GM21786 (cell line): ENCODE results near the gene SPOP.
A peak's percentile ranks its signal among the peaks of the same experiment; 100 is the strongest.
"Not testable (repeated sequence)": the region's sequence is repeated elsewhere in the genome, so short reads cannot be mapped to it uniquely, and the experiment has no call there.

ENCODE experiments used
- ATAC-seq: cut with Tn5 transposase; IDR thresholded peaks from one replicate; pipeline ENCODE4 v1.9.1; 2021; ENCODE audit not compliant: unreplicated experiment

The SPOP gene

GRCh38 chr17:49659661-49660382 is 18.1 kb downstream of the SPOP start:
- no peak for ATAC-seq

DNA sequence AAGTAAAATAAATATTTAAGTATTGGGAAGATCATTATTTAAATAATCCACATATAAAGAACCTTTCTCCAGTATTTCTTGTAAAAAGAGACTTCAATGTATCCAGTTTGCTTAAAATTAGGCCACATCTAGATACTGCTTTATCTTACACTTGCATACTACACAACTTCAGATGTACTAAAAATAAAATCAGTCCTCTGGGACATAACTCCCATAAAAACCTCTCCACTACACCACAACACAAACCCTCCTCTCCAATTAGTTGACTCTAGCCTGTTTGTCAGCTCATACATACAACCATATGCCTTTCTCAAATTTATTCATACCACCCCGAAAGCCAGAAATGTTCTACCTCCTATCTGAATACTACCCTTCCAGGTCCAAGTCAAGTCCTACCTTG is 21.6 kb downstream of the SPOP start:
- no peak for ATAC-seq

DNA sequence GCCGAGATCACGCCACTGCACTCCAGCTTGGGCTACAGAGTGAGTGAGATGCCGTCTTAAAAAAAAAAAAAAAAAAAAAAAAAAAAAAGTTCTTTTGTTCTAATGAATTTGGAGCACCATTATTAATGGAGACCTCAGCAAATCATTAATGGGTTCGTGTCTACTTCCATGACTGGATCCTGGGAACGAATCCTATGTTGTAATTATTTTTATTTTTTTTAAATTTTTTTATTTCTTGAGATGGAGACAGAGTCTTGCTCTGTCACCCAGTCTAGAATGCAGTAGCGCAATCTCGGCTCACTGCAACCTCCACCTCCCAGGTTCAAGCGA is 30.7 kb downstream of the SPOP start:
- no peak for ATAC-seq

DNA sequence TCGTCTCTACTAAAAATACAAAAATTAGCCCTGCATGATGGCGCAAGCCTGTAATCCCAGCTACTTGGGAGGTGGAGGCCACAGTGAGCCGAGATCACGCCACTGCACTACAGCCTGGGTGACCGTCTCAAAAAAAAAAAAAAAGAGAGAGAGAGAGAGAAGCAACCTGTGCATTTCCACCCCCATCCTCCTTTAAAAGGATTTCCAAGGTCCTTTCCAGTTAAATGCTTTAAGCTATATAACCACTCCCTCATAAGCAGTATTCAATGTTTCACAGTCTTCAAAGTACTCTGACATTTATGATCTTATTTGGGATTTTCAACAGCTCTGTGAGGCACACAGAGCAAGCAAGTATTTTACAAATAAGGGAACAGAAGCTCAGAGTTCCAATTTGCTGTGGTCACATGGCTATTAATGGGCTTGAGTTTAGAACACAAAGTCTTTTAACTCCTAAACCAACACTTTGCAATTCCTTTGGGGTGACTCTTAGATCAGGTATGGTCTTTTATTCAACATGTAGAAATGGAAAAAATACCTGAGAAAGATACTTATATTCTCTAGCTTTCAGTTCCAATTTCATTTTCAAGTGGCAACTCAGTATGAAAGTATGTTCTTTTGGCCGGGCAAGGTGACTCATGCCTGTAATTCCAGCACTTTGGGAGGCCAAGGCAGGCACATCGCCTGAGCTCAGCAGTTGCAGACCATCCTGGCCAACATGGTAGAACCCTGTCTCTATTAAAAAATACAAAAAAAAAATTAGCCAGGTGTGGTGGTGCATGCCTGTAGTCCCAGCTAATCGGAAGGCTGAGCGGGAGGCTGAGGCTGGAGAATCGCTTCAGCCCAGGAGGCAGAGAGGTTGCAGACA is 31.3 kb downstream of the SPOP start:
- ATAC-seq = peak; percentile 65

DNA sequence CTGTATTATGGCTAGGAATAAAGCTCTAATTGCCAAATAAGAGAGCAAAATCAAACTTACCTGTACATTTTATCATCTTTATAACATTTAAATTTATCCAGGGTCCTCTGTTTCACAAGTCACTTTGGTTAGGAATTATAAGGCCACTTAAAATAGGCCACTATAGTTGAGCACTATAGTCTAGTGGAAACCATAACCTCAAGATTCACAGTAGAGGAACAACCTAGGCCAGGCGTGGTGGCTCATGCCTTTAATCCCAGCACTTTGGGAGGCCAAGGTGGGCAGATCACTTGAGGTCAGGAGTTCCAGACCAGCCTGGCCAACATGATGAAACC is 31.9 kb downstream of the SPOP start:
- not testable (repeated sequence) for ATAC-seq

DNA sequence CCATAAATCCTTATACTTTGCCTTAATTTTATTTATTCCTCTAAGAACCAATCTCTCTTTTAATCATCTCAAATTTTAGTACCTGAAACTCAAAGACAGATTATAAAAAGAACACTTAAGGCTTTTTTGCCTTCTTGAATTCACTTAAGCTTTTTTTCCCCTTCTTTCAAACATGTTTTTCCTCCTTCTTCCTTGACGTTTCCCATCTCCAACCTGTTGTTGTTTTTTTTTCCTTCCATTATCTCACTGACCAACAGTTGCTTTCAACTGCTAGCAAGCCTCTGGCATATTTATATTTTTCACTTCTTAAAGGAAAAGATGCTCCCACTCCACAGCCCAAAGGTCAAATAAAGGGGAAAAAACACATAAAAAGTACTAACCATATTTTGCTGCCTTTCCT is 32.2 kb downstream of the SPOP start:
- no peak for ATAC-seq

- ATAC-seq = no peak
These were observed 37.3 kb downstream of the SPOP start for GRCh38 chr17:49640556-49640955.

DNA sequence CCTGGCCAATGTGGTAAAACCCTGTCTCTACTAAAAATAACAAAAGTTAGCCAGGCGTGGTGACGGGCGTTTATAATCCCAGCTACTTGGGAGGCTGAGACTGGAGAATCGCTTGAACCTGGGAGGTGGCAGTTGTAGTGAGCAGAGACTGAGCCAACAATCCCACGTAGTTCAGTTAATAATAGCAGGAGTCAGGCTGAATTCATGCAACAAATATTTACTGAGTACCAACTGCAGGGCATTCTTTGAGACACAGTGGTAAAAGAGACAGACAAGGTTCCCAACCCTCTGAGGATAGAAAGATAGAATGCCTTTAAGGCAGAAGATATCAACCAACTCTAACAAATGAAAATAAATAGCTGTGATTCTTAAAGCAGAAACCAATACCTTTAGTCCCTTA is 39.1 kb downstream of the SPOP start:
- no peak for ATAC-seq

GRCh38 chr17:49637739-49638138 is 40.2 kb downstream of the SPOP start:
- ATAC-seq = no peak

- ATAC-seq = no peak
These were observed 40.8 kb downstream of the SPOP start for GRCh38 chr17:49637050-49637449.

GRCh38 chr17:49635121-49635520 is 42.8 kb downstream of the SPOP start:
- no peak for ATAC-seq

DNA sequence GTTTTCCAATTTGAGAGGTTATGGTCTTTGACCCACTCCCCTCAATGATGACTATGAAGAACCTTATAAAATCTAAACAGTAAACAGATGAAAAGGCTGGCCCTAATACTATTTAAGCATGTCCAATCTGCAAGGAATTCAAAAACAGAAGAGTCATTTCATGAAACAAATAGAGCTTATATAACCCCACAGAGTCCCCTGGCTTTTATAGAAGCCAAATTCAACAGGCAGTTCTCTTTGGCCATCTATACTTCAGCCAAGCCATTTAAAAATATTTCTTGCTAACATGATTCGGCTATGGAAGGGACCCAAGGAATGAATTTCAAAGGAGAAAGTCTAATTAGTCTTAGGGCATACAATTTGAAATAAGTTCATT is 43.4 kb downstream of the SPOP start:
- no peak for ATAC-seq

GRCh38 chr17:49633762-49634484 is 44.0 kb downstream of the SPOP start:
- no peak for ATAC-seq

DNA sequence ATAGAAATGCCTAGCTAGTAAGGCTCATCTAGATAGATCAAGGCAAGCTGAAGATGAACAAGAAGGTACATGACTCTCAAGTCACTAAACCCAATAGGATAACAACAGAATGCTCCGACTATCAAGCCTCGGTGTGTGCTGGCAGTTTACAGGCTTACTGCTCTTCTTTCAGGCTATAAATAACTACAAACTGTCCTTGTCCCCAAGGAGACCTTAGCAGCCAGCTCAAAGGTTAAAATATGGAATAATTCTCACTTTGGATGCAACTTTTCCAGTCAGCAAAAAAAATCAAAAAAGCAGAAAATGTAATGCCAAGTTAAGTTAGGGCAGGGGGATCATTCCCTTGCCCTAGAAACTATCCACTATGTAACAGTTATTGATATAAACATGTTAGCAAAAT is 44.6 kb downstream of the SPOP start:
- ATAC-seq = no peak

DNA sequence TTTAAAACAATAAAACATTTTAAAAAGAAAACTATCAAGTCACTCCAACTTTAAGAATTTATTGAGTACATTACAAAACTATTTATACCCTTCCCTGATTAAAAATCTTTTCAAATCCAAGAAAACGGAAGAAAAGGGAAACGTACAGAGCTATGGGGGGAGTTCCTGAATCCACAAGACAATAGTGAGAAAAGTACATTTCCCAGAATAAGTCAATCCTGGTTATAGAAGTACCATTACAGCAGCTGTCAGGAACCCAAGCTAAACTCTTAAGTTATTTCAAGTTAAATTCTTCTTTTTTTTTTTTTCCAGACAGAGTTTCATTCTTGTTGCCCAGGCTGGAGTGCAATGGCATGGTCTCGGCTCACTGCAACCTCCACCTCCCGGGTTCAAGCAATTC is 45.7 kb downstream of the SPOP start:
- no peak for ATAC-seq

GRCh38 chr17:49631496-49631895 is 46.4 kb downstream of the SPOP start:
- no peak for ATAC-seq

DNA sequence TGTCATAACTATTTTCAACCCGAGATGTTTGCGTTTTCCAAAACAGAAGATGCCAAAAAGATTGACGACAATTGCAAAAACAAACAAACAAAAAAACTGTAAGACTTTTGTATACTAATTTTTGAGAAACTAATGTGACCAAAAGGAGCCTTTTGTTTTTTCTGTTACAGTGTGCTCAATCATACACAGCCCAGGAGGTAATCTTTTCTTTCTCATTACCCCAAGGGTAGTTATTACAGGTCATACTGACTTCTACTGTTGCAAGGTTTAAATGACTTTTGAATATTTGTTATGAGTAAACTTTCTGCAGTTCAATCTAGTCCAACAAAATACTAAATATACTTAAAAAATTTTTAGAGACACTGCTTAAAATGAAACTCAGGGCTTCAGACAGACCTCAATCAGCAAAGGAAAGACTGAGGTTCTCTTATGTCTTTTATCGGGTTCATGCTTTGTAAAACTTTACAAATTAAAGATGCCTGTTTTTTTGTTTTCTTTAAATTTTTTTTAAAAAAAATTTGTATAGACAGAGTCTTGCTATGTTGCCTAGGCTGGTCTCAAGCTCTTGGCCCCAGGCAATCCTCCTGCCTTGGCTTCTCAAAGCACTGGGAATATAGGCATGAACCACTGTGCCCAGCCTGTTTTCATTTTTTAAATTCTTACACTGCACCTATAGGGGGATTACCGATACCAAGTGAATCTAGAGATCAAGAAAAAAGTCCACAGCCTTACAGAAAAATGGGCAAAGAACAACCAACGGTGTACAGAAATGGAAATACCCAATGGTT is 47.6 kb downstream of the SPOP start:
- ATAC-seq = no peak

GRCh38 chr17:49629447-49629846 is 48.5 kb downstream of the SPOP start:
- ATAC-seq = no peak

GRCh38 chr17:49624896-49625295 is 53.0 kb downstream of the SPOP start:
- no peak for ATAC-seq

GRCh38 chr17:49621946-49622529 is 55.9 kb downstream of the SPOP start:
- no peak for ATAC-seq

- no peak for ATAC-seq
These were observed 56.5 kb downstream of the SPOP start for GRCh38 chr17:49621420-49621819.
